Mammary epithelial cell (primary cell): Measurements from ENCODE around the gene GGA2.

ENCODE experiments used
- CTCF ChIP-seq, 2 donors: IDR thresholded peaks in 1 of 2; conservative IDR thresholded peaks in 1 of 2; 2 replicates each; pipeline ENCODE4 v1.5.1; 2011 to 2012; ENCODE audit warnings: inconsistent platforms in 2 of 2, low read length in 2 of 2, mild to moderate bottlenecking in 2 of 2, control low read depth in 1 of 2, low read depth in 1 of 2; ENCODE audit not compliant: insufficient read depth in 1 of 2; ENCODE audit errors: extremely low read depth in 1 of 2
- EZH2 ChIP-seq: IDR thresholded peaks from 2 replicates; pipeline ENCODE4 v1.6.1; 2012; ENCODE audit warnings: low read length, inconsistent platforms, borderline replicate concordance

GRCh38 chr16:23528644-23529310, 18.5 kb upstream of the GGA2 start:
- TF ChIP-seq CTCF (conservative IDR thresholded peaks at IDR 0.05 in 1 of 2, IDR thresholded peaks at IDR 0.05 in 1 of 2; ENCODE audit: extremely low read depth in 1 of 2, insufficient read depth in 1 of 2, low read depth in 1 of 2, low read length in 2 of 2) = no peak
- TF ChIP-seq EZH2 = no peak
